HepG2 (cell line): Measurements from ENCODE around the gene THOC6. TPM values are rescaled to one million over a fixed set of nuclear protein-coding genes. Genes with fewer than 3 reads are reported as not detected.

Experiments used
- ATF1 ChIP-seq: IDR thresholded peaks from 2 replicates; pipeline ENCODE4 v1.6.1; 2016; ENCODE audit warnings: mild to moderate bottlenecking, control low read depth
- KDM4B ChIP-seq: sonication (generic); formaldehyde crosslinking; IDR thresholded peaks from 2 replicates; pipeline ENCODE4 v1.4.0; 2020; ENCODE audit warnings: missing genetic modification reagents
- NBN ChIP-seq: fragments of 450-650 bp; conservative IDR thresholded peaks from 2 replicates; pipeline ENCODE4 v1.6.1; 2017
- PAX8 ChIP-seq: sonication (generic); formaldehyde crosslinking; IDR thresholded peaks from 2 replicates; pipeline ENCODE4 v1.8.0; 2022; ENCODE audit warnings: mild to moderate bottlenecking, missing genetic modification reagents, borderline replicate concordance
- RFXAP ChIP-seq: sonication (generic); formaldehyde crosslinking; IDR thresholded peaks from 2 replicates; pipeline ENCODE4 v1.4.0; 2020; ENCODE audit warnings: missing genetic modification reagents, borderline replicate concordance
- TBX2 ChIP-seq: sonication (generic); formaldehyde crosslinking; IDR thresholded peaks from 2 replicates; pipeline ENCODE4 v1.5.0; 2020; ENCODE audit warnings: missing genetic modification reagents, mild to moderate bottlenecking, borderline replicate concordance
- U2AF2 ChIP-seq: fragments of 200-400 bp; formaldehyde crosslinking; IDR thresholded peaks from 2 replicates; pipeline ENCODE4 v1.6.1; 2017; ENCODE audit warnings: low read depth, mild to moderate bottlenecking, low read length
- ZEB1 ChIP-seq: IDR thresholded peaks from 2 replicates; pipeline ENCODE4 v1.6.1; 2012; ENCODE audit warnings: mild to moderate bottlenecking, low read depth, inconsistent platforms; ENCODE audit not compliant: insufficient replicate concordance
- ZNF24 ChIP-seq: fragments of 450-650 bp; IDR thresholded peaks from 2 replicates; pipeline ENCODE4 v1.6.1; 2017; ENCODE audit warnings: antibody characterized with exemption, mild to moderate bottlenecking
- ZNF317 ChIP-seq: sonication (generic); formaldehyde crosslinking; IDR thresholded peaks from 2 replicates; pipeline ENCODE4 v1.5.0; 2020; ENCODE audit warnings: mild to moderate bottlenecking, missing genetic modification reagents
- ZNF431 ChIP-seq: sonication (generic); formaldehyde crosslinking; IDR thresholded peaks from 2 replicates; pipeline ENCODE4 v1.9.0; 2022; ENCODE audit warnings: missing genetic modification reagents, low read depth, mild to moderate bottlenecking, borderline replicate concordance
- ZNF441 ChIP-seq: sonication (generic); formaldehyde crosslinking; IDR thresholded peaks from 2 replicates; pipeline ENCODE4 v1.7.0; 2021; ENCODE audit warnings: missing genetic modification reagents, borderline replicate concordance
- ZNF761 ChIP-seq: sonication (generic); formaldehyde crosslinking; conservative IDR thresholded peaks from 2 replicates; pipeline ENCODE4 v1.4.0; 2020; ENCODE audit warnings: mild to moderate bottlenecking, missing genetic modification reagents
- polyA plus RNA-seq, 8 experiments: library from polyadenylated mRNA; depleted of rRNA in 3 of 8; stranded (reverse) in 7 of 8; unstranded in 1 of 8; fragments of >200 nt; fragmentation: Illumina TruSeq in 4 of 8; extraction: Trizol in 4 of 8; gene quantifications; 2 replicates each; pipeline versions ENCODE4 v1.2.1 to v1.2.3, GENCODE V29; 2011 to 2016; ENCODE audit warnings: low read depth in 4 of 8, missing spikeins in 1 of 8, mixed read lengths in 1 of 8; ENCODE audit not compliant: insufficient read depth in 1 of 8
- total RNA-seq, 5 experiments: library from RNA; depleted of rRNA; stranded (reverse); fragments of >200 nt; fragmentation: Illumina TruSeq; extraction: Trizol; gene quantifications; 2 replicates each; pipeline ENCODE4 v1.2.3, GENCODE V29; 2016; ENCODE audit warnings: low read depth in 1 of 5
- TF ChIP-seq, protein P1 (sequence below): sonication (generic); formaldehyde crosslinking; IDR thresholded peaks from 2 replicates; pipeline ENCODE4 v1.5.0; 2020; ENCODE audit warnings: mild to moderate bottlenecking, missing genetic modification reagents
- TF ChIP-seq, protein P2 (sequence below): sonication (generic); formaldehyde crosslinking; IDR thresholded peaks from 2 replicates; pipeline ENCODE4 v1.4.0; 2020; ENCODE audit warnings: missing genetic modification reagents
- TF ChIP-seq, protein P3 (sequence below): sonication (generic); formaldehyde crosslinking; IDR thresholded peaks from 2 replicates; pipeline ENCODE4 v1.8.0; 2022; ENCODE audit warnings: low read depth, missing genetic modification reagents
- TF ChIP-seq, protein P4 (sequence below): sonication (generic); formaldehyde crosslinking; IDR thresholded peaks from 2 replicates; pipeline ENCODE4 v1.4.0; 2020; ENCODE audit warnings: missing genetic modification reagents, borderline replicate concordance
- TF ChIP-seq, protein P5 (sequence below): sonication (generic); IDR thresholded peaks from 2 replicates; pipeline ENCODE4 v1.6.1; 2016; ENCODE audit warnings: low read depth, borderline replicate concordance
- TF ChIP-seq, protein P6 (sequence below): sonication (generic); formaldehyde crosslinking; IDR thresholded peaks from 2 replicates; pipeline ENCODE4 v1.5.1; 2020; ENCODE audit warnings: missing genetic modification reagents, mild to moderate bottlenecking, borderline replicate concordance
- TF ChIP-seq, protein P7 (sequence below), 2 experiments: fragments of 450-650 bp in 1 of 2; sonication (generic) in 1 of 2; formaldehyde crosslinking; IDR thresholded peaks; 2 replicates each; pipeline versions ENCODE4 v1.5.0 to v1.8.0; 2020 to 2022; ENCODE audit warnings: mild to moderate bottlenecking in 1 of 2, missing genetic modification reagents in 1 of 2

THOC6 gene
- total and polyA plus RNA-seq, 2 of the 13 experiments (the other 11 are each of a cell fraction or from before 2014, with no cell fraction given): 32.1 to 37.0 TPM

DNA sequence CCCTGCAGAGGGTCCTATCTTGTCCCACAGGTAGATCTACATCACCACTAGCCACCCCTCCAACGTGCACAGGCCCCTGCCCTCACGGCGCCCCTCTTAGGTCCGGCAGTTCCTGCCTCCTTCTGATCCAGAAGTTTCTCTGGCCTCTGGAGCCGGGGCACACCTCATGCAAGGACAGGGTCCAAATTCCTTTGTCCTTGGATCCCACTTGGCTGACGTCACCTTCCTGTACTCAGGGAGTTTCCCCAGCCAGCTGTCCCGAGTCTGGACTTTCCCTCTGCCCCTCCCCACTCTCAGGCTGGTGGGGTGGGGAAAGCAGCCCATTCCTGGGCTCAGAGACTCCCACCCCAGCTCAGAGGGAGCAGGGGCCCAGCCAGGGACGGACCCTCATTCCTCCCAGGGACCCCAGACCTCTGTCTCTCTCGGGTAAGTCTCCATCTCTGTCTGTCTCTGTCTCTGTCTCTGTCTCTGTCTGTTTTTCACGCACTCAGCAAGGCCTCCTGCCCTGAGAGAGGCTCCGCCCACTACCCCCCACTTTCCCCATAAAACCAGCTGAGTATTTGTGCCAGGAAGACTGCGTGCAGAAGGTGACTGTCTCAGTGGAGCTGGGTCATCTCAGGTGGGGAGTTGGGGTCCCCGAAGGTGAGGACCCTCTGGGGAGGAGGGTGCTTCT is 41.4 kb downstream of the THOC6 start, which contains the start of gene IL32 (continued):
- TF ChIP-seq, protein P1, sequence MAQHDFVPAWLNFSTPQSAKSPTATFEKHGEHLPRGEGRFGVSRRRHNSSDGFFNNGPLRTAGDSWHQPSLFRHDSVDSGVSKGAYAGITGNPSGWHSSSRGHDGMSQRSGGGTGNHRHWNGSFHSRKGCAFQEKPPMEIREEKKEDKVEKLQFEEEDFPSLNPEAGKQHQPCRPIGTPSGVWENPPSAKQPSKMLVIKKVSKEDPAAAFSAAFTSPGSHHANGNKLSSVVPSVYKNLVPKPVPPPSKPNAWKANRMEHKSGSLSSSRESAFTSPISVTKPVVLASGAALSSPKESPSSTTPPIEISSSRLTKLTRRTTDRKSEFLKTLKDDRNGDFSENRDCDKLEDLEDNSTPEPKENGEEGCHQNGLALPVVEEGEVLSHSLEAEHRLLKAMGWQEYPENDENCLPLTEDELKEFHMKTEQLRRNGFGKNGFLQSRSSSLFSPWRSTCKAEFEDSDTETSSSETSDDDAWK (CRISPR knock-in tag): no peak
- TF ChIP-seq ZNF441 (CRISPR knock-in tag): no peak
- TF ChIP-seq, protein P2, sequence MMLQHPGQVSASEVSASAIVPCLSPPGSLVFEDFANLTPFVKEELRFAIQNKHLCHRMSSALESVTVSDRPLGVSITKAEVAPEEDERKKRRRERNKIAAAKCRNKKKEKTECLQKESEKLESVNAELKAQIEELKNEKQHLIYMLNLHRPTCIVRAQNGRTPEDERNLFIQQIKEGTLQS (CRISPR knock-in tag): peak; percentile 96
- TF ChIP-seq, protein P3, sequence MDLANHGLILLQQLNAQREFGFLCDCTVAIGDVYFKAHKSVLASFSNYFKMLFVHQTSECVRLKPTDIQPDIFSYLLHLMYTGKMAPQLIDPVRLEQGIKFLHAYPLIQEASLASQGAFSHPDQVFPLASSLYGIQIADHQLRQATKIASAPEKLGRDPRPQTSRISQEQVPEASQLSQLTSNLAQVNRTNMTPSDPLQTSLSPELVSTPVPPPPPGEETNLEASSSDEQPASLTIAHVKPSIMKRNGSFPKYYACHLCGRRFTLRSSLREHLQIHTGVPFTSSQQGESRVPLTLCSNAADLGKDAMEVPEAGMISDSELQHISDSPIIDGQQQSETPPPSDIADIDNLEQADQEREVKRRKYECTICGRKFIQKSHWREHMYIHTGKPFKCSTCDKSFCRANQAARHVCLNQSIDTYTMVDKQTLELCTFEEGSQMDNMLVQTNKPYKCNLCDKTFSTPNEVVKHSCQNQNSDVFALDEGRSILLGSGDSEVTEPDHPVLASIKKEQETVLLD (CRISPR knock-in tag): no peak
- no peak for TF ChIP-seq PAX8 (CRISPR knock-in tag)
- TF ChIP-seq, protein P4, sequence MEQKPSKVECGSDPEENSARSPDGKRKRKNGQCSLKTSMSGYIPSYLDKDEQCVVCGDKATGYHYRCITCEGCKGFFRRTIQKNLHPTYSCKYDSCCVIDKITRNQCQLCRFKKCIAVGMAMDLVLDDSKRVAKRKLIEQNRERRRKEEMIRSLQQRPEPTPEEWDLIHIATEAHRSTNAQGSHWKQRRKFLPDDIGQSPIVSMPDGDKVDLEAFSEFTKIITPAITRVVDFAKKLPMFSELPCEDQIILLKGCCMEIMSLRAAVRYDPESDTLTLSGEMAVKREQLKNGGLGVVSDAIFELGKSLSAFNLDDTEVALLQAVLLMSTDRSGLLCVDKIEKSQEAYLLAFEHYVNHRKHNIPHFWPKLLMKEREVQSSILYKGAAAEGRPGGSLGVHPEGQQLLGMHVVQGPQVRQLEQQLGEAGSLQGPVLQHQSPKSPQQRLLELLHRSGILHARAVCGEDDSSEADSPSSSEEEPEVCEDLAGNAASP: peak; percentile 93
- TF ChIP-seq TBX2 (CRISPR knock-in tag): peak; percentile 50
- TF ChIP-seq ZEB1: peak; percentile 36
- TF ChIP-seq, protein P5, sequence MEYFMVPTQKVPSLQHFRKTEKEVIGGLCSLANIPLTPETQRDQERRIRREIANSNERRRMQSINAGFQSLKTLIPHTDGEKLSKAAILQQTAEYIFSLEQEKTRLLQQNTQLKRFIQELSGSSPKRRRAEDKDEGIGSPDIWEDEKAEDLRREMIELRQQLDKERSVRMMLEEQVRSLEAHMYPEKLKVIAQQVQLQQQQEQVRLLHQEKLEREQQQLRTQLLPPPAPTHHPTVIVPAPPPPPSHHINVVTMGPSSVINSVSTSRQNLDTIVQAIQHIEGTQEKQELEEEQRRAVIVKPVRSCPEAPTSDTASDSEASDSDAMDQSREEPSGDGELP: peak; percentile 98
- TF ChIP-seq ZNF24: no peak
- TF ChIP-seq, protein P6, sequence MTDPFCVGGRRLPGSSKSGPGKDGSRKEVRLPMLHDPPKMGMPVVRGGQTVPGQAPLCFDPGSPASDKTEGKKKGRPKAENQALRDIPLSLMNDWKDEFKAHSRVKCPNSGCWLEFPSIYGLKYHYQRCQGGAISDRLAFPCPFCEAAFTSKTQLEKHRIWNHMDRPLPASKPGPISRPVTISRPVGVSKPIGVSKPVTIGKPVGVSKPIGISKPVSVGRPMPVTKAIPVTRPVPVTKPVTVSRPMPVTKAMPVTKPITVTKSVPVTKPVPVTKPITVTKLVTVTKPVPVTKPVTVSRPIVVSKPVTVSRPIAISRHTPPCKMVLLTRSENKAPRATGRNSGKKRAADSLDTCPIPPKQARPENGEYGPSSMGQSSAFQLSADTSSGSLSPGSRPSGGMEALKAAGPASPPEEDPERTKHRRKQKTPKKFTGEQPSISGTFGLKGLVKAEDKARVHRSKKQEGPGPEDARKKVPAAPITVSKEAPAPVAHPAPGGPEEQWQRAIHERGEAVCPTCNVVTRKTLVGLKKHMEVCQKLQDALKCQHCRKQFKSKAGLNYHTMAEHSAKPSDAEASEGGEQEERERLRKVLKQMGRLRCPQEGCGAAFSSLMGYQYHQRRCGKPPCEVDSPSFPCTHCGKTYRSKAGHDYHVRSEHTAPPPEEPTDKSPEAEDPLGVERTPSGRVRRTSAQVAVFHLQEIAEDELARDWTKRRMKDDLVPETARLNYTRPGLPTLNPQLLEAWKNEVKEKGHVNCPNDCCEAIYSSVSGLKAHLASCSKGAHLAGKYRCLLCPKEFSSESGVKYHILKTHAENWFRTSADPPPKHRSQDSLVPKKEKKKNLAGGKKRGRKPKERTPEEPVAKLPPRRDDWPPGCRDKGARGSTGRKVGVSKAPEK (CRISPR knock-in tag): 0 out of 2 replicates have a peak, but pooled peaks have one; percentile 32
- TF ChIP-seq, protein P7, sequence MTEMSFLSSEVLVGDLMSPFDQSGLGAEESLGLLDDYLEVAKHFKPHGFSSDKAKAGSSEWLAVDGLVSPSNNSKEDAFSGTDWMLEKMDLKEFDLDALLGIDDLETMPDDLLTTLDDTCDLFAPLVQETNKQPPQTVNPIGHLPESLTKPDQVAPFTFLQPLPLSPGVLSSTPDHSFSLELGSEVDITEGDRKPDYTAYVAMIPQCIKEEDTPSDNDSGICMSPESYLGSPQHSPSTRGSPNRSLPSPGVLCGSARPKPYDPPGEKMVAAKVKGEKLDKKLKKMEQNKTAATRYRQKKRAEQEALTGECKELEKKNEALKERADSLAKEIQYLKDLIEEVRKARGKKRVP (CRISPR knock-in tag; IDR thresholded peaks at IDR 0.05): peak in 1 of 2 experiments; percentile 60; a peak in 2 of 4 replicates
- no peak for TF ChIP-seq NBN
- no peak for TF ChIP-seq U2AF2
- 0 out of 2 replicates have a peak, but pooled peaks have one; percentile 20 for TF ChIP-seq ZNF761
- TF ChIP-seq KDM4B (CRISPR knock-in tag): no peak
- TF ChIP-seq ATF1 (CRISPR knock-in tag): peak; percentile 73
- no peak for TF ChIP-seq RFXAP (CRISPR knock-in tag)
- 0 out of 2 replicates have a peak, but pooled peaks have one; percentile 45 for TF ChIP-seq ZNF431 (CRISPR knock-in tag)
- TF ChIP-seq ZNF317 (CRISPR knock-in tag): peak; percentile 10; the same call in 1 of the 2 replicates
